Bone marrow (tissue), 2 donors: ENCODE data around the gene BAHCC1.
"Not testable (repeated sequence)": the region's sequence is repeated elsewhere in the genome, so short reads cannot be mapped to it uniquely, and the experiment has no call there.

ENCODE experiments used
- DNase-seq, 2 donors: peaks; one replicate each; lab custom pipeline; 2025; lab: John Stamatoyannopoulos, UW

Gene BAHCC1

DNA sequence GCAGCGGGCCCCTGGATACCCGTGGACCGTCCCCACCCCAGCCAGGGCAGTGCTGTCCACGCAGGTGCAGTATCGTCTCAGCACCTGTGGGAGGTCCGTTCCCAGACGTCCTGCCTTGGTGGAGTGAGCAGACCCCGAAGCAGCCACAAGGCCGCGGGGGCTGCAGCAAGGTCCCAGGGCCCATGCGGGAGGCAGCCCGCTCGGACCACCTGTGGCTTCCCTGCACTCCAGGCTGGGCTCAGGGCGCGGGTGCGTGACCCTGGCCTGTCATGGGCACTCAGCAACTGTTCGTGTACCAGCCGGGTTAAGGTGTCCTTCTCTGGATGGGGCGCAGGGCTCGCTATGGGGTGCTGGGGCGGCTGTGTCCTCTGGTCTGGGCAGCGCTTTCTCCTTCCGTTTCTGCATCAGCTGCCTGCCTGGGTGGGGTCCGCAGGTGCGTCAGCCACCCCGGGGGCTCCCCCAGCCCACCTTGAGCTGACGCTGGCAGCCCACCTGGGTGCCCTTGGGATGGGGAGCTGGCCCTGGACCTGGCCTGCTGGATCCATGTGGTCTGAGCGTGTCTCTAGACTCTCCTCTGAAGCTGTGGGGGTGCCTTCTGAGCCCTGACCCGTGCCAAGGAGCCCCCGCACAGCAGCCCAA, 18.4 kb downstream of the BAHCC1 start:
- DNase-seq = no peak

DNA sequence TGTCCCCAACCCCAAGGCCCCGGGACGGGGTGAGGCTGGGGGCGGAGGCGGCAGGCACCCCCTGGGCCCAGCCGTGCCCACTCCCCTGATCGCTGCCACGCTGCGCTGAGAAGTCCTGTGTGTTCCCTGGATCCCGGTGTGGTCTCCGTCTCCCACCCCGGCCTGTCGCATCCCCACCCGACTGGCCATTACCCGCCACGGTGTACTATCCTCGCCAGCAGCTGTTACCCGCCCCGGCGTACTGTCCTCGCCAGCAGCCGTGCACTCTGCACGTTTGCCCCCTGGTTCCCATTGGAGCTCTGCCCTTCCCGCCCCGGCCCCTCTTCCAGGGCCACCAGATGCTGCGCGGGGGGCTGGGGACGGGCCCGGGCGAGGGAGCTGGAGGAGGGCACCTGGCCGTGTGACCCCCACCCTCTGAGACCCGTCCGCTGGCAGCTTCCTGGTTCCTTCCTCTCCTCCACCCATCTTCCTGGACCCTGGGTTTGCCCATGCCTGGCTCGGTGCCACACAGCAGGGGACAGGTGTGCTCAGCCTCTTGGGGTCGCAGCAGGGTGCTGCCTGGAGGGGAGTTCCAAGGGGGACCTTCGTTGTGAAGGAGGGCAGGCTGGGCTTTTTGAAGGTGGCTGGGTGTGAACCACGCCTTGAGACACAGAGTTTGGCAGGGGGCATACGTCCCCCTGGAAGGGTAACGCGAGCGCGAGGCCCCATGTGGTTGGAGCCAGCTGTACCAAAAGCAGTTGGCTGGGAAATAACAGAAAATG, 19.7 kb downstream of the BAHCC1 start:
- no peak for DNase-seq

DNA sequence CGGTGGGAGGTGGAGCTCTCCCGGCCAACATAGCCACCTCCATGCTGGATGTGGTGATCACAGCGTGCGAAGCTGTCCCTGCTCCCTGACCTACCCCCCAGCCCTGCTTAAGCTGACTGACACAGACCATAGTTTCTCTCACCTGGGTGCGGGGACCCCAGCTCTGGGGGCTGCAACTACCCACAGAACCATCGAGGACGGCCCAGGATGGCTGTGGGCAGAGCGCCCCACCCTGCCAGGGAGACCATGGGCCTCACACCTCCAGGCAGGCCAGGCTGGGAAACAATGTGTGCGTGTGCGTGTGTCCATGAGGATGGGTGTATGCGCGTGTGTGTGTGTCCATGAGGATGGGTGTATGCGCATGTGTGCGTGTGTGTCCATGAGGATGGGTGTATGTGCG, 20.4 kb downstream of the BAHCC1 start:
- no peak for DNase-seq

DNA sequence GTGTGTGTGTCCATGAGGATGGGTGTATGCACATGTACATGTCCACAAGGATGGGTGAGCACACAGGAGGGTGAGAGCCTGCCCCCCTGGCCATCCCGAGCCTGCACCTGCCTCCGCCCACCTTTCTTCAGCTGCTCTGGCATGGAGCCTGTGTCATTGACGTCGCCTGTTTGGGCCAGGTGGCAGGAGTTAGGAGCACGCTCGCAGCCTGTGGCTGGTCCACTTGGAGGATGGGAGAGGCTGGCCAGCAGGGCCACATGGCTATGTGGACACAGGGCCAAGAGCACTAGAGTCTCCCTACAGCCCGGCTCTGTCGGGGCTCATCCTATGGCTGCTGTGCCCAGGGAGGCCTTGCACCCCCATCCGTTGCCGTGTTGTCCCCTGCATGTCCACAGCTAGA, 21.4 kb downstream of the BAHCC1 start:
- DNase-seq = no peak

DNA sequence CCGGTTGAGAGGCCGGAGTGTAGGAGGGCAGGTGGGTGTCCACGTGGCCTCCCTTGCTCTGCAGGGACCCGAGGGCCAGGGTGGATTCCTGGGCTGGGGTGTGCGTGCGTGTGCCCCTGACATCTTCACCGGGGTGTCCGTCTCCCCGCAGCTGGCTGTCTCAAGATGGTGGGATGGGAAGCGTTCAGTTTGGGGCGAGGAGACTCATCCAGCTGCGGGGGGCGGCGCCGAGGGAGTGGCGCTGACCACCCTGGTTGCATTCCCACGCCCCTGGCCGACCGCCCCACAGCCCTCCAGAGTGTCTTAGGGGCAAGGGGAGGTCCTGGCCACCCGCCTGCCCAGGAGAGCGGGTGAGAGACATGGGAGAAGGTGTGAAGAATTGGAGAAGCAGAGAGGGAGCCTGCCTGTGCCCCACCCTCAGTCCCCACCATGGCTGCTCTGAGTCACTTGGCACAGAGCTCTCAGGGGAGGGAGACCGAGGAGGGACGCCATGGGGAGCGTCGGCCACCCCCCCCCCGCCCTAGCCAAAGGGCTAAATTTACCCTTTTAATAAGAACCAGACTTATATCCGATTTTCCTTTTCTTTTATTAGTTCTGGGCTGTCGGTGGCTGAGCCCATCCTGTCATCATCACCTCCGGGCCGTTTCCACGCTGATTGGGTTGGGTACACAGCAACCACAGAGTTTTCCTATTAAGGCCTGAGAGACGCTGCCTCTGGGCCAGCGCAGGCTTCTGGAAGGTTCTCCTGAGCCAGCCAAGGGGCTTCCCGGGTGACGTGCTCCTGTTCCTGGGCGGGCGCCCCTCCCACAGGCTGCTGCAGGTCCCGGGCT, 22.0 kb downstream of the BAHCC1 start:
- no peak for DNase-seq

DNA sequence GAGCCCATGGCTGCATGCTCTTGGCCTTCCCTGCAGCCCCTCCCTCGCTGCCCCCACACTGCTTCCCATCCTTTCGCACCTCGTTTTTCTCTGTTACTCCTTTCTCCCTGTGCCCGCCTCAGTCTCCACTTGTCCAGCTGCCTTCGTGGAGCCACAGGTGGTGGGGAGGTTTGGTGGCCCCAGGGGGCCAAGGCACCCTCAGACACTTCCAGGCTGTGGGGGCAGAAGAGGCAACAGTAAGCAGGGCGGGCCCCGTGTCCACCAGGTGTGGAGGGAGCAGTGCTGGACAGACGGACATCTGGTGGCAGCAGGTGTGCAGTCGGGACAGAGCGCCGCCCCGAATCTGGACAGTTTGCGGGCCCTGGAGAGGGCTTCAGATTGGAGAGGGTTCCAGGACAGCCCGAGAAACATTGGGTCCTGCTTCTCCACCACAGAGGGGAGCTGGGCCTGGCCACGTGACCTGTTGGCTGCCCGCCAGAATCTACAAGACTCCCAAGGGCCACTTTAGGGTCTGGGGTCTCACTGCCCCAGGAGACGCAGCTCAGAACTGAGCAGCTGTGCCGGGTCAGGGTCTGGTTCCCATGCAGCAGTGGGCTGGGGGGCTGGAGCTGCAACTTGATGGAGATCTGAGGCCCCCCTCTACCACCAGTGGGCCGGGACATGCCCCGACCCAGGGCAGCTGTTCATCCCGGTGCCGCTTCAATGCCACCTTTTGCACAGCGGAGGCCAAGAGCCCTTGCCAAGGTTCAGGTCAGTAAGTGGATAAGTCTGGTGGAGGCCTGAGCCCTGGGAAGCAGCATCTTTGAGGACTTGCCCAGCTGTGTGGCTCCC, 22.8 kb downstream of the BAHCC1 start:
- DNase-seq = no peak

DNA sequence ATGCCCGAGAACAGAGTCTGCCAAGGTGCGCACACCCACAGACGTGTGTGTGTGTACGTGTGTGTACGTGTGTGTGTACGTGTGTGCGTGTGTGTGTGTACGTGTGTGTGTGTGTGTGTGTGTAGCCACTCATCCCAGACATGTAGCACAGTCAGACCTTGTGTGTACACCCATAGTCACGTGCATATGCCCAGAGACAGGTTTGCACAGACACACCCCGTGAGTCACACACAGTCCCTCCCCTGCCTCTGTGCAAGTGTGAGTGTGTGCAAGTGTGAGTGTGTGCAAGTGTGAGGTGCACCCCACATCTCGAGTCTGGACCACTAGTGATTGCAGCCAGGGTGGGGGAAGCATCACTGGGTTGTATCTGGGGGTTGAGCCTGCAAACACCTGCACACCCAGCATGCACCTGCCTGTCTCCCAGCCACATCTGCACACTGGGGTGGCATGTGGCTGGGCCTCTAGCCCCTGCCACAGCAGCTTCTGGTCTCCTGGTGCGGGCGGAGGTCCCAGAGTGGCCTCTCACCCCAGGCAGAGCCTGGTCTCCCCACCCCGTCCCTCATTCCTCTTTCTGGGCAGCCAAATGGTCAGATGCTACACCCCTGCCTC, 23.6 kb downstream of the BAHCC1 start:
- DNase-seq = no peak

DNA sequence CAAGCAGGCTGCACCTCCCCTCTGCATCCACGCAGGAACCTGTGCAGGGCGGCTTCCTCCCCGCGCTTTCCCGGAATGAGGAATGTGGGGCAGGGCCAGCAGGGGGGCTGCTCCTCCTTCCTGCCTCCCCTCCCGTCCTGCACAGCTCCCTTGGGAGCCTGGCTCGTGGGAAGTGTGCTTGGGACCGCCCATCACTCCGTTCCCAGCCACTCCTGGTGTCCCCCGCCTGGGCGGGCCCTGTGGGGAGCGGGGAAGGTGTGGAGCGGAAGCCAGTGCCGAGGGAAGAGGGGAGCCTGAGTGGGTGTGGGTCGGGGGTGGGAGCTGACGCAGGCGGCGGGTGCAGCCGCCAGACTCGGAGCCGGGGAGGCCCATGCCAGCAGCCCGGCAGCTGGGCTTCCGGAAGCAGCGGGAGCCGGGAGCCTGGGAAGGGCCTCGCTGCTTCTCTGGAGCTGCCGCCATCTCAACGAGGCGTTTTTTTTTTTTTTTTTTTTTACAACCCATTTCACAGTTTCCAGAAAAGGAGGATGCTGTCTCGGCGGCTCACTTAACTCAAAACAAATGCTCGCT, 24.1 kb downstream of the BAHCC1 start:
- DNase-seq = no peak

DNA sequence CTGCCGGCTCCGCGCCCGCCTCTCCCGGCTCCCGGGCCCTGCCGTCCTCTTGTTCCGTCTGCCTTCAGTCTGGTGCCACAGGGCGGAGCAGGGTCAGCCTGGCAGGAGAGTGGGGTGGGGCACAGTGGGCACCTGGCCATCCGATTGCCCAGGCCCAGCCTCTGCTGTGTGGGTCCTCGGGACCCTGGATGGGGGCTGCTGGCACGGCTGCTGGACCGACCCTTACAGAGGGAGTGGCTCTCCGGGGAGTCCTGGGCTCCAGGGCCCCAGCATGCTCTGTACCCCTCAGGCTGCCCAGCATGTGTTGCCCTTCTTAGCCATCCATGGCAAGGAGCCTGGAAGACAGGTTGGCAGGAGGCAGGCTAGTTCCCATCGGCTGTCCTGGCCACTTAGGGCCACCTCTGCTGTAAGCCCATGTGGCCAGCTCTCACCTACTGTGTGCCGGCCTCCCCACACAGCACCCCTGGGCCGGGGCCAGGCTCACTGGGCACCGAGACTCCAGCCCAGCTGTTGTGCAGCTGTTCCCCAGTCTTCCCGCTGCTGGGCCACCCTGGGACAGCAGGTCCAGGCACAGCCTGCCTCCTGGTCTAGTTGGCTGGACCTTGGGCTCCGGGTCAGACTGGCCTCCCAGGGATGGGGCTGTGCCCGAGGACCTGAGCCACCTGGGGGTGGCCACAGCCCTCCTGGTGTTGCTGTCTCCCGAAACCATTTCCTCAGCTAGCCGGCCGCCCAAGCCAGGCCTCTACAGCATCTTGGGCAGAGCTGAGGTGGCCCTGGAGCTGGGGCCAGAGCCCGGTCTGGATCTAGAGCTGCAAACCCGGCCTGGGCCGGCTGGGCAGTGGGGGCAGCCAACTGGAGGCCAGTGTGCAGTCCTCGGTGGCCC, 24.9 kb downstream of the BAHCC1 start:
- no peak for DNase-seq

DNA sequence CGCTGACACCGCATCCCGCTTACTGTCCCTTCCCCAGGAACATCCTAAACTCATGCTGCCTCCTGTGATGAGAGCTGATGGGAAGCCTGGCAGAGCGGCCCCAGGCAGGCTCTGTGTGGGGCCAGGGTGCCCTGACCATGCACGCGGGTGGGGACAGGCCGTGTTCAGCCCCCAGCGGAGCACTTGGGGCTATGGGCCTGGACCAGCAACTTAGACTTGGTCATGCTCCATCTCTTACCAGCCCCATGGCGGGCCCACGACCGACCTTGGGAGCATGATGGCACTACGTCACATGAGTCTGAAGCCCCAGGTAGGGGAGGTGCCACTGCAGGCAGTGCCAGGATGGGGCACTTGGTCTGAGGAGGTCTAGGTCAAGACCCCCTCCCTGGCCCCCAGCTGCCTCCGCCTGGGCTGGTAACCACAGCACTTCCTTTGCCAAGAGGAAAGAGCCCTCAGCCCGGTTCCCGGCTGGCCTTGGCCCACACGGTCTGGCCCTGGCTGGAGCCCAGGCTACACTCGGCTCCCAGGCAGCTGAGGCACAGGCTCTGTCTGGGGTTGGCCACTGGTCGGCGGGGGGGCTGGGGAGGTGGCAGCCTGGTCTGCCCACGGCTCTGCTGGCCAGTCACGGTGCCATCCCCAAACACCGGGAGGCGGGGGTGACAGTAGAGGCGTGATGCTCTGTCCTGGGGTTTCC, 25.7 kb downstream of the BAHCC1 start:
- no peak for DNase-seq

DNA sequence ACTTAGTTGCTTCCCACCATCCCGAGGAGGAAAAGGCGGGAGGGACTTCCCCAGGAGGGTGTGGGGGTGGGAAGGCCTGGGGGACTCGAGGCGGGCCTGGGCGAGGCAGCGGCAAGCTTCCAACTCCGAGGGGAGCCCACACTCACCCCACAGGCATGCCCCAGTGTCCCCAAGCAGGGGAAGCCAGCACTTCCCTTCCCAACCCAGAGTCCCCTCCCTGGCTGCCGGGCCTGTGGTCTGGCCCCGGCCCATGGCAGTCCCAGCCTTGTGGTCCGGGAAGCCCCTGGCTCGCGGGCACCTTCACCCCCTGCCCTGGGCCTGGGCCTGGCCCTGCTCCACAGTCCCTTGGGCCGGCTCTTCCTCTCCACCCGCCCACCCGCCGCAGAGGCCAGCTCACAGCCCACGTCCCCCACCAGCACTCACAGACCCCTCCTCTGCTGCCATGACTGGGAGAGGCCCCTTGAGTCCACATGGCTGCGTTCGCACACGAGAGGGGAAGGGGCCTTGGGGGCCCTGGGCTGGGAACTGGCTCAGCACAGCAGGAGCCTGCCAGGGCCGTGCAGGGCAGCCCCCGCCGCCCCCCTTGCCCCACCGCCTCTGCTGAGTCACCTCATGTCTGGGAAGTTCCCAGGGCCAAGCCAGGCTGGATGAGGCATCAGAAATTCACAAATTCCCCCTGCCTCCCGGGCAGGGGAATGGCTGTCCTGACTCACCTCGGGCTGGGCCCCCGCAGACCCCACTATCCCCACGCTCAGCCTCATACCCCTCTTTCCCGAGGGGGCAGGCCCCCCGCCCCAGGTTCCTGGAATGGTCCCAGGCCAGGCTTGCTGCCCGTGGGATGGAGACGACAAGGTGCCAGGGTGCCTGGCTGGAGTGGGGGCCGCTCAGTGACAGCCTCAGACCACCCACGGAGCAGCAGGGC, 27.8 kb downstream of the BAHCC1 start:
- peak; percentile 66 to 85 for DNase-seq

DNA sequence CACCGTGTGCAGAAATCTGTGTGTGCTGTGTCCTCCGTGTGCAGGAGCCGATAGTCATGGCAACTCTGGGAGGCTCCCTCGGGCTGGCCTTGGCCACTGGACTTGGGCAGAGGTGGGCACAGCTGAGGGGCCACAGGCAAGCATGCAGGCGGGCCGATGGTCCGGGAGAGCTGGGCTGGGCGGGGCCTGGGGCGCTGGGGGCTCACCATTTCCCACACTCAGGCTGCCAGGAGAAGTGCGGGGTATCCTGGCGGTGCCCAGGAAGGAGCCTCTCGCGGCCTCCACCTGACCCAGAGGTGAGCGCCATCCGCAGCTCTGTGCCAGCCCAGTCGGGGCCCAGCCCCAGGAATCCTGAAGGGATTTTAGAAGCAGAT, 28.4 kb downstream of the BAHCC1 start:
- no peak for DNase-seq

DNA sequence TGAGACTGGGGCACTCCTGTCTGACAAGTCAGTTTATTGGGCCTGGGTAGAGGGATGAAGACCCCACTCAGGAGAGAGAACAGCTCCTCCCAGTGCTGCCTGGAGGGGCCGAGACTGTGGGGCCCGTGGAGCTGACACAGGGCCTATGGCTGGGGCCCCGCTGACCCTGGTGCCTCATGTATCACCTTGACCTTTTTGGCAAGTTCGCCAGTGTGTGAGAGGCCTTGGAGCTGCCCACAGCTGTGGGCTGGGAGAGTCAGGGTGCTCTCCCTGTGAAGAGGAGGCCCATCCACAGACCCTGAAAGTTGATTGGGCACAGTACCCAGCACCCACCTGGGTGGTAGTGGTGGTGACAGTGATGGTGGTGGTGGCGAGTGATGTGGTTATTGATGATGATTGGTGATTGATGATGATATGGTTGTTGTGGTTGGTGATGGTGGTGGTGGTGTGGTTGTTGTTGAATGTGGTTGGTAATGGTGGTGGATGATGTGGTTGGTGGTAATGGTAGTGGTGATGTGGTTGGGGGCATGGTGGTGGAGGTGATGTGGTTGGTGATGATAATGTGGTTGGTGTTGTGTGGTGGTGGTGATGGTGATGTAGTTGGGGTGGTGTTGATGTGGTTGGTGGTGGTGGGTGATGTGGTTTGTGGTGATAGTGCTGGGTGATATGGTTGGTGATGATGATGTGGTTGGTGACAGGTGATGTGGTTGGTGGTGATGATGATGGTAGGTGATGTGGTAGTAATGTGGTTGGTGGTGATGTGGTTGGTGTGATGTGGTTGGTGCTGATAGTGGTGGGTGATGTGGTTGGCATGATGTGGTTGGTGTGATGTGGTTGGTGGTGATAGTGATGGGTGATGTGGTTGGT, 29.1 kb downstream of the BAHCC1 start:
- DNase-seq = no peak

DNA sequence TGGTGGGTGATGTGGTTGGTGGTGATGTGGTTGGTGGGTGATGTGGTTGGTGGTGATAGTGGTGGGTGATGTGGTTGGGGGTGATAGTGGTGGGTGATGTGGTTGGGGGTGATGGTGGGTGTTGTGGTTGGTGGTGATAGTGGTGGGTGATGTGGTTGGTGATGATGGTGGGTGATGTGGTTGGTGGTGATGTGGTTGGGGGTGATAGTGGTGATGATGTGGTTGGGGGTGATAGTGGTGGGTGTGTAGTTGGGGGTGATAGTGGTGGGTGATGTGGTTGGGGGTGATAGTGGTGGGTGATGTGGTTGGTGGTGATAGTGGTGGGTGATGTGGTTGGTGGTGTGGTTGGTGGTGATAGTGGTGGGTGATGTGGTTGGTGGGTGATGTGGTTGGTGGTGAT, 29.8 kb downstream of the BAHCC1 start:
- not testable (repeated sequence) for DNase-seq

DNA sequence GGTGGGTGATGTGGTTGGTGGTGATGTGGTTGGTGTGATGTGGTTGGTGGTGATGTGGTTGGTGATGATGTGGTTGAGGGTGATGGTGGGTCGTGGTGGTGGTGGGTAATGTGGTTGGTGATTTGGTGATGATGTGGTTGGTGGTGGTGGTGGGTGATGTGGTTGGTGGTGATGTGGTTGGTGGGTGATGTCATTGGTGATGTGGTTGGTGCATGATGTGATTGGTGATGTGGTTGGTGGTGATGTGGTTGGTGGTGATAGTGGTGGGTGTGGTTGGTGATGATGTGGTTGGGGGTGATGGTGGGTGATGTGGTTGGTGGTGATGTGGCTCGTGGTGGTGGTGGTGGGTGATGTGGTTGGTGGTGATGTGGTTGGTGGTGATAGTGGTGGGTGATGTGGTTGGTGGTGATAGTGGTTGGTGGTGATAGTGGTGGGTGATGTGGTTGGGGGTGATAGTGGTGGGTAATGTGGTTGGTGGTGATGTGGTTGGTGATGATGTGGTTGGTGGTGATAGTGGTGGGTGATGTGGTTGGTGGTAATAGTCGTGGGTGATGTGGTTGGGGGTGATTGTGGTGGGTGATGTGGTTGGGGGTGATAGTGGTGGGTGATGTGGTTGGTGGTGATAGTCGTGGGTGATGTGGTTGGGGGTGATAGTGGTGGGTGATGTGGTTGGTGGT, 30.6 kb downstream of the BAHCC1 start:
- not testable (repeated sequence) for DNase-seq

DNA sequence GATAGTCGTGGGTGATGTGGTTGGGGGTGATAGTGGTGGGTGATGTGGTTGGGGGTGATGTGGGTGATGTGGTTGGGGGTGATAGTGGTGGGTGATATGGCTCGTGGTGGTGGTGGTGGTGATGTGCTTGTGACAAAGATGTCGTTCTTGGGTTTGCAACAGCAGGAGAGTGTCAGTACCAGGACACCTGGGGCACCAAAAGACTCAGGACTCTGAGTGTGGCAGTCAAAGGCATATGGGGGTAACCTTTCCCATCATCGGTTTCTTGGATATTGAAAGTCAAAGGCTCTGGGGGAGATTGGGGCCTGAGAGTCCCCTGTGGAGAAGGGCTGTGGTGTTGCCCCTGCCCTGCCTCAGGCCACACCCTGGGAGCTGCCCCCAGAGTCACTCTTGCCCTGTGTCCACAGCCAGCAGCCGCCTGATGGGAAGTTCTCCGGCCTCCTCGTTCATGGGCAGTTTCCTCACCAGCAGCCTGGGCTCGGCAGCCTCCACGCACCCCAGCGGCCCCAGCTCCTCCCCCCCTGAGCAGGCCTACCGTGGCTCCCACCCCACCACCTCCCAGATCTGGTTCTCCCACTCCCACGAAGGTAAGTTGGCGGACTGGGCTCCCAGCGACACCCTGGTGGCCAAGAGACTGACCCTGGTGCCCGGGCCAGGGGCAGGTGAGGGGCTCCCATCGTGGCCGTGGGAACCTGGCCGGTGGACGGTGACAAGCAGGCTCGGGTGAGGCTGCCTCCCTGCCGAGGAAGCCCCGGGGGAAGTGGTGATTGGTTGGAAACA, 31.3 kb downstream of the BAHCC1 start:
- peak in 1 of 2 donors; percentile 45 for DNase-seq
